ENCODE results near the gene OR1J1.

OR1J1 gene

GRCh38 chr9:122518226-122518625, 40.5 kb upstream of the OR1J1 start:
- no peak for TF ChIP-seq CTCF (IDR thresholded peaks at IDR 0.05)
- no peak overlapping the region for H3K4me3 ChIP-seq (ENCODE audit: low read depth in 1 of 2, low read length in 1 of 2)
- H3K9me3 ChIP-seq: no peaks in the 10 kb centered on the region

GRCh38 chr9:122510502-122510901, 32.8 kb upstream of the OR1J1 start, which contains the start of gene OR1J2:
Gene OR1J2 (plus strand): TSS chr9:122510802. CDS start chr9:122510802, 0 bp downstream.
- H3K9me3 ChIP-seq: no peaks in the 10 kb centered on the region
- no peak within 1 kb of the TSS for H3K27ac ChIP-seq
- H3K4me3 ChIP-seq (ENCODE audit: low read depth in 1 of 2, low read length in 1 of 2): no peak within 1 kb of the TSS
- TF ChIP-seq CTCF (IDR thresholded peaks at IDR 0.05): no peak
- H3K27me3 ChIP-seq: peaks cover 24% of the 10 kb centered on the region
- H3K4me1 ChIP-seq (ENCODE audit: control insufficient read depth in 1 of 2, insufficient read depth in 1 of 2, low read depth in 1 of 2, low read length in 1 of 2): no peaks in the 10 kb centered on the region
- H3K36me3 ChIP-seq: no peaks in the 10 kb centered on the region

More at GRCh38 chr9:122518226-122518625, 40.5 kb upstream of the OR1J1 start:
- peaks cover 9% of the 10 kb centered on the region for H3K27me3 ChIP-seq
- no peaks in the 10 kb centered on the region for H3K4me1 ChIP-seq (ENCODE audit: control insufficient read depth in 1 of 2, insufficient read depth in 1 of 2, low read depth in 1 of 2, low read length in 1 of 2)
- no peak overlapping the region for H3K27ac ChIP-seq
- H3K36me3 ChIP-seq: no peaks in the 10 kb centered on the region

- Histone ChIP-seq H3K36me3 (no peaks in the 10 kb centered on the region), H3K27ac (no peak overlapping the region), H3K27me3 (peaks cover 15% of the 10 kb centered on the region), H3K4me1 (ENCODE audit: control insufficient read depth in 1 of 2, insufficient read depth in 1 of 2, low read depth in 1 of 2, low read length in 1 of 2) (no peaks in the 10 kb centered on the region), H3K4me3 (ENCODE audit: low read depth in 1 of 2, low read length in 1 of 2) (no peak overlapping the region), H3K9me3 (no peaks in the 10 kb centered on the region)
- no peak for TF ChIP-seq CTCF (IDR thresholded peaks at IDR 0.05)
Measured at GRCh38 chr9:122506964-122507363, 29.2 kb upstream of the OR1J1 start.

GRCh38 chr9:122498883-122499288, 21.2 kb upstream of the OR1J1 start:
- Histone ChIP-seq H3K4me3 (ENCODE audit: low read depth in 1 of 2, low read length in 1 of 2) (no peak overlapping the region), H3K9me3 (no peaks in the 10 kb centered on the region), H3K27me3 (peaks cover 5% of the 10 kb centered on the region), H3K36me3 (no peaks in the 10 kb centered on the region), H3K27ac (no peak overlapping the region), H3K4me1 (ENCODE audit: control insufficient read depth in 1 of 2, insufficient read depth in 1 of 2, low read depth in 1 of 2, low read length in 1 of 2) (no peaks in the 10 kb centered on the region)
- TF ChIP-seq CTCF (IDR thresholded peaks at IDR 0.05): no peak

- Histone ChIP-seq H3K4me1 (ENCODE audit: control insufficient read depth in 1 of 2, insufficient read depth in 1 of 2, low read depth in 1 of 2, low read length in 1 of 2) (no peaks in the 10 kb centered on the region), H3K36me3 (no peaks in the 10 kb centered on the region), H3K9me3 (no peaks in the 10 kb centered on the region), H3K4me3 (ENCODE audit: low read depth in 1 of 2, low read length in 1 of 2) (no peak overlapping the region), H3K27me3 (peaks cover 13% of the 10 kb centered on the region), H3K27ac (no peak overlapping the region)
- TF ChIP-seq CTCF (IDR thresholded peaks at IDR 0.05): no peak
Measured at GRCh38 chr9:122479062-122479461, 1.3 kb upstream of the OR1J1 start.

GRCh38 chr9:122477346-122477745, 380 bp downstream of the OR1J1 start:
- H3K4me1 ChIP-seq (ENCODE audit: control insufficient read depth in 1 of 2, insufficient read depth in 1 of 2, low read depth in 1 of 2, low read length in 1 of 2): no peaks in the 10 kb centered on the region
- H3K9me3 ChIP-seq: no peaks in the 10 kb centered on the region
- TF ChIP-seq CTCF (IDR thresholded peaks at IDR 0.05): no peak
- H3K4me3 ChIP-seq (ENCODE audit: low read depth in 1 of 2, low read length in 1 of 2): no peak overlapping the region
- H3K27ac ChIP-seq: no peak overlapping the region
- peaks cover 13% of the 10 kb centered on the region for H3K27me3 ChIP-seq
- no peaks in the 10 kb centered on the region for H3K36me3 ChIP-seq

Measured in neutrophil (primary cell).